HEK293T (cell line): ENCODE results near the gene CD247.

ENCODE experiments used
- BHLHE40 ChIP-seq: fragments of 450-650 bp; IDR thresholded peaks from 2 replicates; pipeline ENCODE4 v1.6.1; 2016; ENCODE audit warnings: mild to moderate bottlenecking, moderate library complexity, borderline replicate concordance
- ELF4 ChIP-seq: fragments of 450-650 bp; IDR thresholded peaks from 2 replicates; pipeline ENCODE4 v1.6.1; 2017; ENCODE audit warnings: antibody characterized with exemption
- FOXM1 ChIP-seq: fragments of 450-650 bp; IDR thresholded peaks from 2 replicates; pipeline ENCODE4 v1.6.1; 2017; ENCODE audit warnings: mild to moderate bottlenecking, borderline replicate concordance
- LEF1 ChIP-seq: fragments of 450-650 bp; IDR thresholded peaks from 2 replicates; pipeline ENCODE4 v1.6.1; 2017; ENCODE audit warnings: mild to moderate bottlenecking, borderline replicate concordance
- SP1 ChIP-seq: fragments of 450-650 bp; IDR thresholded peaks from 2 replicates; pipeline ENCODE4 v1.6.1; 2017
- SUZ12 ChIP-seq: fragments of 450-650 bp; IDR thresholded peaks from 2 replicates; pipeline ENCODE4 v1.6.1; 2016; ENCODE audit warnings: mild to moderate bottlenecking
- TARDBP ChIP-seq: fragments of 450-650 bp; IDR thresholded peaks from 2 replicates; pipeline ENCODE4 v1.6.1; 2016
- ZNF384 ChIP-seq: fragments of 450-650 bp; IDR thresholded peaks from 2 replicates; pipeline ENCODE4 v1.6.1; 2016
- TF ChIP-seq, protein P1 (sequence below): fragments of 450-650 bp; IDR thresholded peaks from 2 replicates; pipeline ENCODE4 v1.6.1; 2016

- TF ChIP-seq ELF4, result no peak
- no peak for TF ChIP-seq BHLHE40
- TF ChIP-seq, protein P1, sequence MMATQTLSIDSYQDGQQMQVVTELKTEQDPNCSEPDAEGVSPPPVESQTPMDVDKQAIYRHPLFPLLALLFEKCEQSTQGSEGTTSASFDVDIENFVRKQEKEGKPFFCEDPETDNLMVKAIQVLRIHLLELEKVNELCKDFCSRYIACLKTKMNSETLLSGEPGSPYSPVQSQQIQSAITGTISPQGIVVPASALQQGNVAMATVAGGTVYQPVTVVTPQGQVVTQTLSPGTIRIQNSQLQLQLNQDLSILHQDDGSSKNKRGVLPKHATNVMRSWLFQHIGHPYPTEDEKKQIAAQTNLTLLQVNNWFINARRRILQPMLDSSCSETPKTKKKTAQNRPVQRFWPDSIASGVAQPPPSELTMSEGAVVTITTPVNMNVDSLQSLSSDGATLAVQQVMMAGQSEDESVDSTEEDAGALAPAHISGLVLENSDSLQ, result no peak
- no peak for TF ChIP-seq TARDBP
- no peak for TF ChIP-seq LEF1
- TF ChIP-seq SP1, result no peak
- TF ChIP-seq FOXM1, result no peak
- TF ChIP-seq ZNF384, result no peak
- no peak for TF ChIP-seq SUZ12
Observed at GRCh38 chr1:167544447-167545093, 26.2 kb upstream of the CD247 start.
